ENCODE measurements around the gene TBX21.

The TBX21 gene

DNA sequence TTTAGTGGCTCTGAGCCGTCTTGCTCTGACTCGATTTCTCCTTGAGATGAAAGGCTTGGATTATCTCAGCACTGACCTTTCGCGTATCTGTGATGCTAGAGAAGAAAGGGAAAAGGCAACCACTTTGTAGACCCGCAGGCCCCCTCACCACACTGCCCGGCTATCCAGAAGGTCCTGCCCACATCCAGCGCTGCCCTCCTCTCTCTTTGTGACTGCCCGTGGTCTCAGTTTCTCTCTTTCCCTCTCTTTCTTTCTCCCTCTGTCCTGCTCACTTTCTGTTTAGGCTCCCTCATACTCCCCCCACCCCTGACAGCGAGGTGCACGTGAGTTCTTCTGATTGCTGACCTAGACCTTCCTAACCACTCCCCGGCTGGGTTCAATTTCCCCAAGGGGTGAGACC, 12.8 kb upstream of the TBX21 start:
- no peak overlapping the region for H3K4me3 ChIP-seq (ENCODE audit: low read depth, low read length)
- no peak for DNase-seq (ENCODE audit: low read depth, low spot score)
- TF ChIP-seq, protein P1, sequence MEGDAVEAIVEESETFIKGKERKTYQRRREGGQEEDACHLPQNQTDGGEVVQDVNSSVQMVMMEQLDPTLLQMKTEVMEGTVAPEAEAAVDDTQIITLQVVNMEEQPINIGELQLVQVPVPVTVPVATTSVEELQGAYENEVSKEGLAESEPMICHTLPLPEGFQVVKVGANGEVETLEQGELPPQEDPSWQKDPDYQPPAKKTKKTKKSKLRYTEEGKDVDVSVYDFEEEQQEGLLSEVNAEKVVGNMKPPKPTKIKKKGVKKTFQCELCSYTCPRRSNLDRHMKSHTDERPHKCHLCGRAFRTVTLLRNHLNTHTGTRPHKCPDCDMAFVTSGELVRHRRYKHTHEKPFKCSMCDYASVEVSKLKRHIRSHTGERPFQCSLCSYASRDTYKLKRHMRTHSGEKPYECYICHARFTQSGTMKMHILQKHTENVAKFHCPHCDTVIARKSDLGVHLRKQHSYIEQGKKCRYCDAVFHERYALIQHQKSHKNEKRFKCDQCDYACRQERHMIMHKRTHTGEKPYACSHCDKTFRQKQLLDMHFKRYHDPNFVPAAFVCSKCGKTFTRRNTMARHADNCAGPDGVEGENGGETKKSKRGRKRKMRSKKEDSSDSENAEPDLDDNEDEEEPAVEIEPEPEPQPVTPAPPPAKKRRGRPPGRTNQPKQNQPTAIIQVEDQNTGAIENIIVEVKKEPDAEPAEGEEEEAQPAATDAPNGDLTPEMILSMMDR (IDR thresholded peaks at IDR 0.05; ENCODE audit: low read depth, low read length), result no peak
- in situ Hi-C loops (cut with HindIII; ENCODE audit: low sequenced_read_pairs), result no loop called here

DNA sequence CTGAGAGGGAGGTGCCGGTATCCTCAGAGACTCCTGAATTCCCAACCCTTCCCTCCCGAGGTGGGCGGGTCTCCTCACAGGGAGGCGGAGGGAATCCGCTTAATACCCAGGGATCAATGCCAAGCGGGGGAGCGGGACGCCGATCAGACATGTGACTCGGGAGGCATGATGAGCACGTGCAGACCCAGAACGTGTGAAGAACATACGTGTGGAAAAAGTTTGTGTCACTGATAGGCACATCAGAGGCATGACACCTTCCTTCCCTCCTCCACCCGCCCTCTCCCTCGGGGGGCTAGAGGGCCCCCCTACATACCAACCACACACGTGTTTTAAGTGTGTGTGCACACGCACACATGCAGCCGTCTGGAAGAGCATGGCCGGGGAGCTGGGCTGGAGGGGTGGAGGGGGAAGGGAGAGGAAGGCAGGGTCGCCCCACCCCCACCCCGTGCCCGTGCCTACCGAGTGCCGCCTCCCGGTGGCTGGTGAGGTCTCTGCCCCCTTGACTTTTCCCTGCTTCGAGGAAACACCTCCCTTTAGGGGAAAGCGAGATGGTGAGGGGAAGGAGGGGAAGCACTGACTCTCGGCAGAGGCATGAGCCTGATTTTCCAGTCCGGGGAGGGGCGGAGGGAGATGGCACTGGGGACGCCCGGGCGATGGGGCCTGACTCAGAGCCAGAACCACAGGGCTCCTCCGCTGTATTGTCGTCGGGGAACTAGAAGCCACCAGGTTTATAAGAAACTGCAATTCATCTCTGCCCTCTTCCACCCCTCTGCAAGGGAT, 12.1 kb upstream of the TBX21 start:
- in situ Hi-C loops (cut with HindIII; ENCODE audit: low sequenced_read_pairs), result no loop called here
- TF ChIP-seq, protein P1 (IDR thresholded peaks at IDR 0.05; ENCODE audit: low read depth, low read length), result no peak
- DNase-seq (ENCODE audit: low read depth, low spot score), result no peak
- H3K4me3 ChIP-seq (ENCODE audit: low read depth, low read length), result no peak overlapping the region

DNA sequence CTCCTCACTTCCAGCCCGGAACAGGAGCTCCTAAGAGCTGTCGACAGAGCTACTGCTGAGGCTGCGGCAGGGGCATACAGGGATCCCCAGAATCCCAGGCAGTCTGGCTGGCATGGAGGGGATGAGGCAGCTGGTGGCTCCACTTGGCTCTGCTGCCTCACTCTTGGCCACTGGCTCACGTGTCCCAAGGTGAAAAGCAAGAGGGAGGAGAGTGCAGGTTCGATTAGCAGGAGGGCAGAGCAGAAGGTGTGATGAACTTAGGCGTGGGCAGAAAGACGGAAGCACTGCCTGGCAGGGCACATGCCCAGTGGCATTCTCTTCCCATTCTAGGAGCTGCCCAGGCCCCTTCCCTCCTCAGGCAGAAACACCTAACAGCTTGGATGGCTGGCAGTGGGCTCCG, 11.3 kb upstream of the TBX21 start:
- TF ChIP-seq, protein P1 (IDR thresholded peaks at IDR 0.05; ENCODE audit: low read depth, low read length), result no peak
- in situ Hi-C loops (cut with HindIII; ENCODE audit: low sequenced_read_pairs), result no loop called here
- H3K4me3 ChIP-seq (ENCODE audit: low read depth, low read length), result no peak overlapping the region
- no peak for DNase-seq (ENCODE audit: low read depth, low spot score)

DNA sequence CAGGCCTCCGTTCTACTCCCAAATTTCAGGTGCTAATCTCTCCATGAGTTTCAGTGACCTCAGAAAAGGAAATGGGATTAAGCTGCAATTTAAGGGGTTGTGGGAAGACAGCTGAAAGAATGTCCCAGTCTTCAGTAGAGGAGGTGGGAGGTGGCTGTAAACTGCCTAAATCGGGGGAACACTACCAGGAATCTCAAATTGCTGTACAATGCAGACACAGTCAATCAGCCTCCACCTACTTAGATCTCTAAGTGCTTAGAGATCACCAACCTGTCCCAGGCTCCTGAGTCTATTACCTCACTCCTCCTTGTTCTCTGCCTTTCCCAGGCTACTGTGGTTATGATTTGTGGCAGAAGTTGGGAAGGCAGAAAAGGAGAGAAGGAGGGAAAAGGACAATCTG, 8.3 kb upstream of the TBX21 start:
- H3K4me3 ChIP-seq (ENCODE audit: low read depth, low read length), result no peak overlapping the region
- DNase-seq (ENCODE audit: low read depth, low spot score), result no peak
- in situ Hi-C loops (cut with HindIII; ENCODE audit: low sequenced_read_pairs), result no loop called here
- TF ChIP-seq, protein P1 (IDR thresholded peaks at IDR 0.05; ENCODE audit: low read depth, low read length), result no peak

DNA sequence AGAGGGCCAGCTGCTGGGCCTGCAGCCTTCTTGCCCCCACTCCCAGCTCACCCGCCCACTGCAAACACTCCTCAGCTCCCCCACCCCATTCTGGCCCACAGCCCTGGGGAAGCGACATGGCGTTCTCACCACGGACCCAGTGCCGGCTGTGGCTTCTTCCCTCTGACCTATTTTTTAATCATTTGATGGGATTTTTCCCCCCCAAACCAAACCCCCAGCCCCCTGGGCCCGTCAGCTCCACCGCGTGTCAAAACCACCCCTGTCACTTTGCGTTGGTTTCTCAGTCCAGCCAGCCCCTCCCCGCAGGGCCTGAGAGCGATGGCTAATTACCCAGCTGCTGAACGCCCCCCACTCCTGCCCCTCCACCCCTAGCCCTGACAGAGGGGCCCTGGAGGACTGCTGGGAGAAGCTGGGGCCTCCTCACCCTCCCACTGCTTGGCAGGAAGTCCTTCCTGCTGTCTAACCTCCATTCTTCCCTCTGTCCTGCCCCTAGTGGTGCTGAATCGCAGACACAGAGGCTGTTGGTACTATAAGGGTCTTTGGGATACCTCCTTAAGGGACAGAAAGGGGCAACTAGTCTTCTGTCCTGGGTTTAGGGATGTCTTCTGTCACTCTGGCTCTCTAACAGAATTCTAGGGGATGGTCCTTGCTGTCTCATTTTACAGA, 7.5 kb upstream of the TBX21 start:
- in situ Hi-C loops (cut with HindIII; ENCODE audit: low sequenced_read_pairs), result no loop called here
- H3K4me3 ChIP-seq (ENCODE audit: low read depth, low read length), result no peak overlapping the region
- DNase-seq (ENCODE audit: low read depth, low spot score), result no peak
- TF ChIP-seq, protein P1 (IDR thresholded peaks at IDR 0.05; ENCODE audit: low read depth, low read length), result peak; percentile 25

DNA sequence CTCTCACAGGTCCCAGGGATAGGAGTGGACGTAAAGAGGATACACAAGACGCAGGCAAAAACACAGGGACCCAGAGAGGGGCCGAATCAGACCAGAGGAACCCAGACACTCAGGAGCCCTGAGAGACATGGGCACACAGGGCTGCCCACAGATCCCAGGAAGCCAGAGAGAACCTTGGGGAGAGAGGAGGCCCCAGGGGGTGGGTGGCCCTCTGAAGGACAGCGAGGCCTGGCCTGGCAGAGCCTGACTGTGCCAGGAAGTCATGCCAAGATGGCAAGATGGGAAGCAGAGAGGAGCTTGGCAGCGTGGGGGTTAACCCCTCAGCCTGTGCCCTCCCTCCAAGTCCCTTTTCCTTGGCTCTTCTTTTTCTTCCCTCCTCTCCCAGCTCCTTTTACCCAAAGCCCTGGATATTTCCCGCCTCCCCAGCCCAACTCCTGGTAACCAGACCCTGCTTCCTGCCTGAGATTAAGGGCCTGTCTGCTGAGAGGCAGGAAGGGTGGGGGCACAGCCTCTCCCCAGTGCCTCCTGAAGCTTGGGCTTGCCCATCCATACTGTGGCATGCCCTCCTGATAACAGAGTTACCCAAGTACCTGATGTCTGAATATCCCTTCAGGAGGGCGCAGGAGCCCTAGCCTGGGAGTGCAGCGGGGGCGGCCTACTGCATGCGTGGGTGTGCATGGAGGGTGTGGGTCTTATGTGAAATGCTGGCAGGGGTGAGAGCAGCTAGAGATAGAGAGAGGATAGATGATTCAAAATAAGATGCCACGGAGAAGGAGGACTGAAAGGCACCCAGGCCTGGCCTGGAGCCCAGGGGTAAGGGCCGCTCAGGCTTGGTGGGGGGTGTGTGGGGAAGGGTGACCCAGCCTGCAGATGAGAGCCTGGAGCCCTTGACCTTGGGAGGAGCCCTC, 6.0 kb upstream of the TBX21 start:
- DNase-seq (ENCODE audit: low read depth, low spot score), result no peak
- TF ChIP-seq, protein P1 (IDR thresholded peaks at IDR 0.05; ENCODE audit: low read depth, low read length), result no peak
- in situ Hi-C loops (cut with HindIII; ENCODE audit: low sequenced_read_pairs), result no loop called here
- H3K4me3 ChIP-seq (ENCODE audit: low read depth, low read length), result no peak overlapping the region
